A549 (cell line): Measurements from ENCODE around the gene MAP2. TPM values are rescaled to one million over a fixed set of nuclear protein-coding genes. Genes with fewer than 3 reads are reported as not detected.

ENCODE experiments used
- ATAC-seq, 2 experiments: fragments of 200-7000 bp in 1 of 2; fragments of >200 bp in 1 of 2; cut with Nextera tagmentation in 1 of 2; cut with Tn5 transposase in 1 of 2; 3 replicates each; pipeline versions ENCODE4 v1.8.0 to v1.9.1; 2018 to 2020; ENCODE audit warnings: mild to moderate bottlenecking in 1 of 2, moderate library complexity in 1 of 2
- CTCF ChIA-PET: fragments of 300-600 bp; sonication (Branson Sonifier 250); formaldehyde crosslinking; extraction: SDS; loops from one replicate; lab custom pipeline; 2021; ENCODE audit warnings: antibody characterized with exemption, inconsistent platforms; lab: Yijun Ruan, JAX
- POLR2A ChIA-PET: fragments of 350-600 bp; formaldehyde crosslinking; extraction: SDS; loops from one replicate; lab custom pipeline; 2021; ENCODE audit warnings: antibody characterized with exemption, inconsistent platforms; lab: Yijun Ruan, JAX
- DNase-seq, 2 experiments: peaks; one replicate each; pipeline versions ENCODE4 v3.0.0 to v3.0.0-alpha.2; 2011 to 2016; ENCODE audit warnings: low read depth in 1 of 2, low spot score in 1 of 2
- FAIRE-seq: peaks from 2 replicates; lab custom pipeline; 2011; peaks lifted over from hg19 to GRCh38; lab: Jason Lieb, UNC
- H3K27ac ChIP-seq, 2 experiments: fragments of >200 bp; sonication (Bioruptor Twin); formaldehyde crosslinking; 3 replicates each; pipeline ENCODE4 v1.5.1; 2016 to 2017
- H3K4me1 ChIP-seq: fragments of >200 bp; sonication (Bioruptor Twin); formaldehyde crosslinking; 3 replicates; pipeline ENCODE4 v1.6.1; 2016
- H3K4me2 ChIP-seq: fragments of >200 bp; sonication (Bioruptor Twin); formaldehyde crosslinking; 3 replicates; pipeline ENCODE4 v1.6.1; 2016
- H3K4me3 ChIP-seq: fragments of >200 bp; sonication (Bioruptor Twin); formaldehyde crosslinking; 3 replicates; pipeline ENCODE4 v1.5.1; 2016
- H3K9me3 ChIP-seq: fragments of >200 bp; sonication (Bioruptor Twin); formaldehyde crosslinking; 3 replicates; pipeline ENCODE4 v1.6.1; 2016
- ATOH8 ChIP-seq: fragments of 250-450 bp; sonication (Bioruptor Pico); IDR thresholded peaks from 2 replicates; pipeline ENCODE4 v1.5.0; 2020; ENCODE audit warnings: low read depth, mild to moderate bottlenecking, moderate library complexity
- CEBPB ChIP-seq, 2 experiments: fragments of >200 bp in 1 of 2; sonication (Bioruptor Twin) in 1 of 2; formaldehyde crosslinking in 1 of 2; IDR thresholded peaks; 2 replicates each; pipeline ENCODE4 v1.6.1; 2012 to 2016
- CHD2 ChIP-seq: fragments of 150-350 bp; IDR thresholded peaks from 2 replicates; pipeline ENCODE4 v1.6.1; 2014; ENCODE audit warnings: low read length; ENCODE audit not compliant: partially characterized antibody
- EHF ChIP-seq: fragments of 250-450 bp; sonication (Bioruptor Pico); IDR thresholded peaks from 2 replicates; pipeline ENCODE4 v1.5.0; 2020; ENCODE audit warnings: mild to moderate bottlenecking
- EHMT2 ChIP-seq: fragments of 200-600 bp; sonication (generic); IDR thresholded peaks from 2 replicates; pipeline ENCODE4 v1.6.1; 2016; ENCODE audit warnings: antibody characterized with exemption, low read depth, mild to moderate bottlenecking, moderate library complexity
- FOSB ChIP-seq: fragments of 250-450 bp; sonication (Bioruptor Pico); IDR thresholded peaks from 2 replicates; pipeline ENCODE4 v1.5.0; 2020; ENCODE audit warnings: mild to moderate bottlenecking, moderate library complexity
- FOSL2 ChIP-seq, 2 experiments: fragments of 450-650 bp in 1 of 2; fragments of >200 bp in 1 of 2; sonication (Bioruptor Twin) in 1 of 2; formaldehyde crosslinking; IDR thresholded peaks; 2 replicates each; pipeline versions ENCODE4 v1.5.0 to v1.6.1; 2016 to 2020; ENCODE audit warnings: mild to moderate bottlenecking in 1 of 2, moderate library complexity in 1 of 2
- GATA3 ChIP-seq: IDR thresholded peaks from 2 replicates; pipeline ENCODE4 v1.6.1; 2012; ENCODE audit warnings: borderline replicate concordance
- HOXB13 ChIP-seq: fragments of 250-450 bp; sonication (Bioruptor Pico); IDR thresholded peaks from 2 replicates; pipeline ENCODE4 v1.5.0; 2020; ENCODE audit warnings: low read depth, mild to moderate bottlenecking, moderate library complexity
- JUNB ChIP-seq: fragments of >200 bp; sonication (Bioruptor Twin); formaldehyde crosslinking; IDR thresholded peaks from 2 replicates; pipeline ENCODE4 v1.6.1; 2016
- KDM1A ChIP-seq: fragments of 200-600 bp; sonication (generic); IDR thresholded peaks from 2 replicates; pipeline ENCODE4 v1.6.1; 2016; ENCODE audit warnings: low read depth, mild to moderate bottlenecking
- MAFK ChIP-seq: fragments of 450-650 bp; IDR thresholded peaks from 2 replicates; pipeline ENCODE4 v1.6.1; 2014; ENCODE audit not compliant: partially characterized antibody
- MAZ ChIP-seq: fragments of 150-350 bp; IDR thresholded peaks from 2 replicates; pipeline ENCODE4 v1.6.1; 2014; ENCODE audit warnings: antibody characterized with exemption, low read depth, low read length, borderline replicate concordance
- NFE2L2 ChIP-seq: fragments of 150-350 bp; conservative IDR thresholded peaks from 2 replicates; pipeline ENCODE4 v1.6.1; 2014; ENCODE audit warnings: low read length
- POLR2A ChIP-seq: IDR thresholded peaks from 2 replicates; pipeline ENCODE4 v1.6.1; 2012; ENCODE audit warnings: mild to moderate bottlenecking, low read length
- RAD21 ChIP-seq, 2 experiments: fragments of >200 bp in 1 of 2; sonication (Bioruptor Twin) in 1 of 2; formaldehyde crosslinking in 1 of 2; IDR thresholded peaks in 1 of 2; conservative IDR thresholded peaks in 1 of 2; 2 replicates in 1 of 2; 3 replicates in 1 of 2; pipeline ENCODE4 v1.6.1; 2012 to 2018; ENCODE audit warnings: inconsistent platforms in 1 of 2
- RARB ChIP-seq: fragments of 250-450 bp; sonication (Bioruptor Pico); IDR thresholded peaks from 2 replicates; pipeline ENCODE4 v1.8.0; 2021; ENCODE audit warnings: mild to moderate bottlenecking, moderate library complexity
- RCOR1 ChIP-seq: fragments of 150-350 bp; IDR thresholded peaks from 2 replicates; pipeline ENCODE4 v1.6.1; 2014; ENCODE audit warnings: antibody characterized with exemption, low read length, low read depth
- TFCP2L1 ChIP-seq: fragments of 250-450 bp; sonication (Bioruptor Pico); IDR thresholded peaks from 2 replicates; pipeline ENCODE4 v1.5.0; 2021; ENCODE audit warnings: mild to moderate bottlenecking
- TP53 ChIP-seq: fragments of 250-450 bp; sonication (Bioruptor Pico); IDR thresholded peaks from 2 replicates; pipeline ENCODE4 v1.5.0; 2021; ENCODE audit warnings: mild to moderate bottlenecking, moderate library complexity
- ZC3H11A ChIP-seq: fragments of 450-650 bp; IDR thresholded peaks from 2 replicates; pipeline ENCODE4 v1.6.1; 2014; ENCODE audit warnings: antibody characterized with exemption, mild to moderate bottlenecking
- ZFP36 ChIP-seq: fragments of 450-650 bp; IDR thresholded peaks from 2 replicates; pipeline ENCODE4 v1.6.1; 2014; ENCODE audit warnings: borderline replicate concordance; ENCODE audit not compliant: partially characterized antibody
- ZNF302 ChIP-seq: fragments of 250-450 bp; sonication (Bioruptor Pico); IDR thresholded peaks from 2 replicates; pipeline ENCODE4 v1.9.0; 2021; ENCODE audit warnings: inconsistent platforms, mild to moderate bottlenecking, moderate library complexity
- polyA plus RNA-seq, 4 experiments: library from polyadenylated mRNA; depleted of rRNA in 3 of 4; stranded (reverse); fragments of >200 nt; fragmentation: RNase III in 1 of 4; extraction: RNeasy Plus Mini Kit Qiagen cat#74134 plus additional on column Dnase treatment in 1 of 4; gene quantifications; 2 replicates in 3 of 4; 3 replicates in 1 of 4; pipeline ENCODE4 v1.2.3, GENCODE V29; 2011 to 2017
- TF ChIP-seq, protein P1 (sequence below): fragments of 250-450 bp; sonication (Bioruptor Pico); IDR thresholded peaks from 2 replicates; pipeline ENCODE4 v1.5.0; 2021; ENCODE audit warnings: mild to moderate bottlenecking, moderate library complexity, borderline replicate concordance
- TF ChIP-seq, protein P2 (sequence below): fragments of >200 bp; sonication (Bioruptor Twin); formaldehyde crosslinking; IDR thresholded peaks from 3 replicates; pipeline ENCODE4 v1.6.1; 2016
- TF ChIP-seq, protein P3 (sequence below): fragments of >200 bp; sonication (Bioruptor Twin); formaldehyde crosslinking; IDR thresholded peaks from 2 replicates; pipeline ENCODE4 v1.6.1; 2016

Gene MAP2
- polyA plus RNA-seq, 2 of the 4 experiments (the other 2 are of a cell fraction) = 0.53 to 1.8 TPM

- peak overlapping the region; percentile 7 to 25; a peak in 3 of 6 replicates for H3K27ac ChIP-seq
- FAIRE-seq (no peak), ATAC-seq (no peak), DNase-seq (no peak)
- CTCF ChIA-PET = interaction anchor here (0.7 to 1.9 kb wide), 3 partner anchors 9 to 41 kb away, joined by 3 to 7 read pairs (median 3); partner anchors contain the start of gene MAP2
- peak overlapping the region; percentile 38; the same call in 2 of the 3 replicates for H3K4me2 ChIP-seq
- H3K9me3 ChIP-seq = 0 out of 3 replicates have a peak, but pooled peaks cover 5% of the 10 kb centered on the region
- TF ChIP-seq ZFP36 = no peak
- TF ChIP-seq CHD2 = no peak
- TF ChIP-seq, protein P1, sequence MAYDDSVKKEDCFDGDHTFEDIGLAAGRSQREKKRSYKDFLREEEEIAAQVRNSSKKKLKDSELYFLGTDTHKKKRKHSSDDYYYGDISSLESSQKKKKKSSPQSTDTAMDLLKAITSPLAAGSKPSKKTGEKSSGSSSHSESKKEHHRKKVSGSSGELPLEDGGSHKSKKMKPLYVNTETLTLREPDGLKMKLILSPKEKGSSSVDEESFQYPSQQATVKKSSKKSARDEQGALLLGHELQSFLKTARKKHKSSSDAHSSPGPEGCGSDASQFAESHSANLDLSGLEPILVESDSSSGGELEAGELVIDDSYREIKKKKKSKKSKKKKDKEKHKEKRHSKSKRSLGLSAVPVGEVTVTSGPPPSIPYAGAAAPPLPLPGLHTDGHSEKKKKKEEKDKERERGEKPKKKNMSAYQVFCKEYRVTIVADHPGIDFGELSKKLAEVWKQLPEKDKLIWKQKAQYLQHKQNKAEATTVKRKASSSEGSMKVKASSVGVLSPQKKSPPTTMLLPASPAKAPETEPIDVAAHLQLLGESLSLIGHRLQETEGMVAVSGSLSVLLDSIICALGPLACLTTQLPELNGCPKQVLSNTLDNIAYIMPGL (CRISPR knock-in tag) = no peak
- TF ChIP-seq FOSB (CRISPR knock-in tag) = no peak
- no peak for TF ChIP-seq TP53 (CRISPR knock-in tag)
- TF ChIP-seq EHMT2 = no peak
- no peak for TF ChIP-seq POLR2A
- no peak for TF ChIP-seq RARB (CRISPR knock-in tag)
- TF ChIP-seq RCOR1 = no peak
- no peak for TF ChIP-seq ZNF302 (CRISPR knock-in tag)
- no peak for TF ChIP-seq ZC3H11A
- TF ChIP-seq ATOH8 (CRISPR knock-in tag) = no peak
- no peak for TF ChIP-seq MAZ
- TF ChIP-seq NFE2L2 = no peak
- no peak for TF ChIP-seq GATA3
- no peak for TF ChIP-seq TFCP2L1
- TF ChIP-seq HOXB13 (CRISPR knock-in tag) = no peak
- no peak for TF ChIP-seq CEBPB (IDR thresholded peaks at IDR 0.05)
- H3K4me3 ChIP-seq = no peak overlapping the region
- POLR2A ChIA-PET = interaction anchor here (1.2 kb wide), 1 partner anchor 14 kb away, joined by 6 read pairs; no protein-coding TSS in a partner anchor
- peaks cover 11% of the 10 kb centered on the region; the same call in 1 of the 3 replicates for H3K4me1 ChIP-seq
These were observed 41.1 kb upstream of the MAP2 start for GRCh38 chr2:209382775-209383174.

DNA sequence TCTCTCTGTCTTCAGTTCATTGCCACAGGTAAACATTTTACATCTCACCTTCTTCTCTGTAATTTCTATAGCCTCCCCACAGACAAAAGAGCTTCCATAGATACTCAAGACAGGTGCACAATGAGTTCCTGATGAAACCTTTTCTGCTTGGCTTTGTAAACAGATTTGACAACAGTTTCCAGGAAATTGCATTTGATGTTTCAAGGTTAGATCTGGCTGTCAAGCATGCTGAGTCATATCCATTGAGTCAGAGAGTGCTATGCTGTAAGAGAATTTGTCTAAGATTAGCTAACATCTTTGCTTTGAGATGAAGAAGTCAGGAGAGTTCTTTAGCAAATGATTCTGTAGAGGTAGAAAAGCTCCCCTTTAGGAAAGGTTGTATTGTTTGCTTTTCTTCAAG lies 40.6 kb upstream of the MAP2 start:
- Histone ChIP-seq H3K4me3 (no peak overlapping the region), H3K9me3 (0 out of 3 replicates have a peak, but pooled peaks cover 3% of the 10 kb centered on the region), H3K4me2 (peak overlapping the region; percentile 38), H3K4me1 (peaks cover 11% of the 10 kb centered on the region; the same call in 1 of the 3 replicates), H3K27ac (peak overlapping the region; percentile 7 to 38; a peak in 3 of 6 replicates)
- DNase-seq (peak; percentile 2 to 55), FAIRE-seq (no peak), ATAC-seq (peak; percentile 46 to 78; a peak in 5 of 6 replicates)
- POLR2A ChIA-PET = interaction anchor here (1.2 kb wide), 1 partner anchor 14 kb away, joined by 6 read pairs; no protein-coding TSS in a partner anchor
- CTCF ChIA-PET = interaction anchor here (0.6 to 1.9 kb wide), 4 partner anchors 9 to 40 kb away, joined by 3 to 7 read pairs (median 3); partner anchors contain the start of gene MAP2
- TF ChIP-seq RAD21 (conservative IDR thresholded peaks at IDR 0.05 in 1 of 2, IDR thresholded peaks at IDR 0.05 in 1 of 2) = no peak
- TF ChIP-seq, protein P2, sequence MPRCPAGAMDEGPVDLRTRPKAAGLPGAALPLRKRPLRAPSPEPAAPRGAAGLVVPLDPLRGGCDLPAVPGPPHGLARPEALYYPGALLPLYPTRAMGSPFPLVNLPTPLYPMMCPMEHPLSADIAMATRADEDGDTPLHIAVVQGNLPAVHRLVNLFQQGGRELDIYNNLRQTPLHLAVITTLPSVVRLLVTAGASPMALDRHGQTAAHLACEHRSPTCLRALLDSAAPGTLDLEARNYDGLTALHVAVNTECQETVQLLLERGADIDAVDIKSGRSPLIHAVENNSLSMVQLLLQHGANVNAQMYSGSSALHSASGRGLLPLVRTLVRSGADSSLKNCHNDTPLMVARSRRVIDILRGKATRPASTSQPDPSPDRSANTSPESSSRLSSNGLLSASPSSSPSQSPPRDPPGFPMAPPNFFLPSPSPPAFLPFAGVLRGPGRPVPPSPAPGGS = no peak
- no peak for TF ChIP-seq KDM1A
- peak; percentile 66; the same call in 1 of the 2 replicates for TF ChIP-seq FOSL2 (IDR thresholded peaks at IDR 0.05)
- TF ChIP-seq FOSL2 (CRISPR knock-in tag; IDR thresholded peaks at IDR 0.05) = peak; percentile 60
- TF ChIP-seq FOSB (CRISPR knock-in tag) = no peak
- peak; percentile 37 for TF ChIP-seq MAFK
- TF ChIP-seq, protein P3, sequence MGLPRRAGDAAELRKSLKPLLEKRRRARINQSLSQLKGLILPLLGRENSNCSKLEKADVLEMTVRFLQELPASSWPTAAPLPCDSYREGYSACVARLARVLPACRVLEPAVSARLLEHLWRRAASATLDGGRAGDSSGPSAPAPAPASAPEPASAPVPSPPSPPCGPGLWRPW = 0 out of 2 replicates have a peak, but pooled peaks have one; percentile 35
- peak; percentile 72 for TF ChIP-seq JUNB
- TF ChIP-seq CEBPB (IDR thresholded peaks at IDR 0.05) = peak in 1 of 2 experiments; percentile 30; a peak in 1 of 4 replicates
- TF ChIP-seq EHF (CRISPR knock-in tag) = no peak
- TF ChIP-seq, all 56 proteins: peak for 5
